Hematopoietic multipotent progenitor cell treated with erythropoietin and hydrocortisone succinate and interleukin-3 and kit ligand, for 15 days (in vitro differentiated cells): ENCODE results near the gene CCDC154.
"Not testable (repeated sequence)": the region's sequence is repeated elsewhere in the genome, so short reads cannot be mapped to it uniquely, and the experiment has no call there.

Source experiments
- DNase-seq: peaks from one replicate; pipeline ENCODE4 v3.0.0-alpha.2; 2015; ENCODE audit warnings: low spot score

Gene CCDC154

DNA sequence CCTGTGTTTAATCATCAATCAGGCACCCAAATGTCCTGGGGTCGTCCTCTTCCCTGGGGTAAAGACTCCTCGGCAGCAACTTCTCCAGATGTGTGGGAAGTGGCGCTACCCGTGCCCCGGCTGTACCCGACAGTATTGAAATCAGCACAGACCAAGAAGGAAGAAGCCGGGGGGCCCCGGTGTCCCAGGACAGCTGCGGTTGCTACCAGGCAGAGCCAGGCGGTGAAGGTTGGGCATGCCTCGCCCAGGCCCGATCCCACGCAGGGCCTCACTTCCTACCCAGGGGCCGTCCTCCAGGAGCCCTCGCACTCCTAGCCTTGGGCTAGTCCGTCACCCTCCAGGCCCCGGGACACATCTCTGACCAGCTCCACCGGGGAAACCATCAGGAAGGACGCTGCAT, 9.0 kb upstream of the CCDC154 start:
- no peak for DNase-seq

DNA sequence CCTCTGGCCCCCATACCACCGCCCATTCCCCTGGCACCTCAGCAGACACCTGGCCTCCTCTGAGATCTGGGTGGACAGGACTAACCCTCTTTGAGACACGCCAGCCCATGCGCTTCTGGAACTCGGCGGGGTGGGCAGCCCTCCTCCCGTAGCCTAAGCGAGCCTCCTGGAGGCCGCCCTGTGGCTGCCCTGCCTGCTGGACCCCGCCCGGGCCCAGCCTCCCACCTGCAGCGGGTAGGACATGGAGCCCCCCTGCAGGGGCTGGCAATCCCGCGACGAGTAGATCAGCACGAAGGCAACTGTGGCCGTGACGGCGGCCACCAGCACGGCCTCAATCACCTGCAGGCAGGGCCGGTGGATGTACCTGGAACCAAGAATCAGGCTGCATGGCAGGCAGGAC, 8.2 kb upstream of the CCDC154 start:
- no peak for DNase-seq

DNA sequence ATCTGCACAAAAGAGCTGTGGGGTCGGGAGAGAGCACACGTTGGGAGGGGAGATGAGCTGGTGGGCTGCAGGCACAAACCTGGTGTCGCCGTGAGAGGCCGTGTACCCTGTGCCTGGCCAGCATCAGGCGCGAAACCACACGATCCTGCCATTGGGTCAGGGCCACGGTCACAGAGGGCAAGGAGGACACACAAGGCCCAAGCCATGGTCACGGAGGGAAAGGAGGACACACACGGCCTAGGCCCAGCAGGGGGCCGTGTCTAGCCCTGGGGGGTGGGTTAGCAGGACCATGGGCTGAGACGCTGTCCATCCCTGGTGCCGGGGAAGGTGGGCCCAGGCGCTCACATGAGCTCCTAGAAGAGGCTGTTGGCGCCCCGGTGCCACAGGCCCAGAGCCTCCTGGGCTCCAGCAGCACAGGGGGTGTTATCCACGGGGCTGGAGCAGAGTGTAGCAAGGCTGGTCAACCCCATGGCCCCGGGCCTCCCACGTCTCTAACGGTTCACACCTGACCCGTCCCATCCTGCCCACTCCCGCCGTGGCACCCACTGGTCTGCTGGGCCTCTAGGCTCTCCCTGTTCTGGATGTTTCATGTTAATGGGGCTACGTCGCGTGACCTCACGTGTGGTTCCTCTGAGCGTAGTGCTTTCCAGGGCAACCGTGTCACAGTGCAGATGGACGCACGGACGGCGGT, 7.5 kb upstream of the CCDC154 start:
- DNase-seq: no peak

DNA sequence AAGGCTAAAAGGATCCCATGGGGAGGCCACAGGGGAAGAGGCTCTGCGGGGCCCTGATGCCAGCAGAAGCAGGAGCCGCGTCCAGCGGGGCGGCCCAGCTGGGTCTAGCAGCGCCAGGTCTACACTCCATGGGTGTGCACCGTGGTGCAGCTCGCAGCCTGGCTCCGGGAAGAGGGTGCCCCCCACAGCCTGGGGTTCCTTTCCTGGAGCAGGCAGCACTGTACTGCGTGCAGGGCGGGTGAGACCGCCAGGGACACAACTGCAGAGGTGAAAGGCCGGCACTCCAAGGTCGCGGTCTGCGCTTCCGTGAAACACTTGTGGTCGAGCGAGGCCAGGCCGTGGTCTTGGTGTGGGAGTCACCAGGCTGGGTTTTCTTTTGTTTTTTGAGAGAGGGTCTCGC, 6.5 kb upstream of the CCDC154 start:
- no peak for DNase-seq

DNA sequence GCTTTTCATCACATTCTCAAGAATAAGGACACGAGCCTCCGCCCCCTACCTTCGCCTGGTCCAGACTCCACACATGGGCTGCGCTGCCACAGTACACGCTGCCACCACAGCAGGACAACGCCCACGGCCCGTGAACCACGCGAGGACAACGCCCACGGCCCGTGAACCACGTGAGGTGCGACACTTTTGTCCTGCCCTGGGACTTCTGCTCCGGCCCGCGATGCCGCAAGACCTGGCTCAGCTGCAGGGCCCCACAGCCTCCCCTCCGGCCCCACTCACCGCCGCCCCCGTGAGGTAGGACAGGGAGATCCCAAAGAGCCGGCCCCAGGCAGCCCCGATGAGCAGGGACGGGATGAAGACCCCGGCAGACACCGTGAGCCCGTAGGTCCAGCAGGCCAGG, 5.9 kb upstream of the CCDC154 start:
- no peak for DNase-seq

DNA sequence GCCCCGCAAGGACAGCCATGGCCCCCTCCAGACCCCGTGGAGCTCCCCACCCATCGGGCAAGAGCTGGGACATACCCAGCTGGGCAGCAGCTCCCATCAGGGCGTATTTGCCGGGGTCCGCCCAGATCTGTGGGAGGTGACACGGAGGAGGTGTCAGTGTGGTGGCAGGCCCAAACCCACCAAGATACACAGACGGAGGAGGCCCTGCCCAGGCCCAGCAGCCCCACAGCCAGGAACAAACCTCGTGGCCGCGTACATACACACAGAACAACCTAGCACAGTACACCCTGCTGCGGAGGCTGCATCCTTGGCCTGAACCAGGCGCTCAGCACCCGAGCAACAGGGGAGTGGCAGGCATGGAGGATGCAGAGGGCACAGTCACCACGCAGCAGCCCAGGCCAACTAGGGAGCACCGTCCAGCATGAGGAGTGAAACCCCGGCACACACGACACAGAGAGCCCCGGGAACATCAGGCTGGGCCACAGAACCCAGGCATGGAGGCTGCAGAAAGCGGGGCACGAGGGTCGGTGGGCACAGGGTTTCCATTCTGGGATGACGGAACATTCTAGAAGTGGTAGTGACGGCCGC, 4.9 kb upstream of the CCDC154 start:
- DNase-seq: no peak

DNA sequence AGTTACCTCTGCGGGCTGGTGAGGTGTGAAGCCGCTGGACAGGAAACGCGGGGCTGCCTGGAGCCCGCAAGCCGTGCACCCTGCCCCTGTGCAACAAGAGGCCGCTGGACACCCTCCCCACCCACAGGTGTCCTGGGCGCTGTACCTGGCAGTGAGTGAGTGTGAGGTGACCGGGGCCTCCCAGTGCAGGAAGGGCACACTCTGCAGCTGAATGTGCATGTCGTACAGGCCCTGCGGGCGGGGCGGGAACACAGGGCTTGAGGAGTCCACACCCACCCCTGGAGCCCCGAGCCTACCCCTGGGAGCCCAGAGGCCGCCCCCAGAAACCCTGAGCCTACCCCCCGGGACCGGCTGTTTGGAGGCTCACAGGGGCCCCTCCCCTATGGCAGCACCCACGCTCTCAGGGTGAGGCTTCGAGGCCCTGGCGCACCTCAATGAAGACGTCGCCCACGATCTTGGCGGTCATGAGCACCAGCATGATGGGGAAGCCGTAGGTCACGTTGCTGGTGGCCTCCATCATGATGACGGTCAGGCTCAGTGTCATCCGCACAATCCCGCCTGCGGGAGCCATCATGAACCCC, 4.3 kb upstream of the CCDC154 start:
- no peak for DNase-seq

DNA sequence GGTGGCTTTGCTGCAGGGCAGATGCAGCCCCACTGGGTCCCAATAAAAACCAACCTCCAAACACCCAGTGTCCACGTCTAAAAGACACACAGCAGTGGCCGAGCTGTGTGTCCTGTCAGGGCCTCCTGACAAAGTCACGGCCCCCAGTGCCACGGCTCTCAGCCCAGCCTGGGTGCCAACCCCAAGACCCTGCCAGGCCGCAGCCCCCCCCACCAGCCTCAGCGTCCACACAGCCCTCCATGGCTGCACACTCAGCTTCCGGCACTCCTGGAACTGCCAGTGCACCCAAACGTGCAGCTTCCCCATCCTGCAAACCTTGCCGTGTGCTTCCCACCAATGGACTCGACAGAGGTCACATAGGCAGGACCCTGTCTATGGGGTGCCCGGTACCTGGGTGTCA, 3.6 kb upstream of the CCDC154 start:
- DNase-seq: no peak

DNA sequence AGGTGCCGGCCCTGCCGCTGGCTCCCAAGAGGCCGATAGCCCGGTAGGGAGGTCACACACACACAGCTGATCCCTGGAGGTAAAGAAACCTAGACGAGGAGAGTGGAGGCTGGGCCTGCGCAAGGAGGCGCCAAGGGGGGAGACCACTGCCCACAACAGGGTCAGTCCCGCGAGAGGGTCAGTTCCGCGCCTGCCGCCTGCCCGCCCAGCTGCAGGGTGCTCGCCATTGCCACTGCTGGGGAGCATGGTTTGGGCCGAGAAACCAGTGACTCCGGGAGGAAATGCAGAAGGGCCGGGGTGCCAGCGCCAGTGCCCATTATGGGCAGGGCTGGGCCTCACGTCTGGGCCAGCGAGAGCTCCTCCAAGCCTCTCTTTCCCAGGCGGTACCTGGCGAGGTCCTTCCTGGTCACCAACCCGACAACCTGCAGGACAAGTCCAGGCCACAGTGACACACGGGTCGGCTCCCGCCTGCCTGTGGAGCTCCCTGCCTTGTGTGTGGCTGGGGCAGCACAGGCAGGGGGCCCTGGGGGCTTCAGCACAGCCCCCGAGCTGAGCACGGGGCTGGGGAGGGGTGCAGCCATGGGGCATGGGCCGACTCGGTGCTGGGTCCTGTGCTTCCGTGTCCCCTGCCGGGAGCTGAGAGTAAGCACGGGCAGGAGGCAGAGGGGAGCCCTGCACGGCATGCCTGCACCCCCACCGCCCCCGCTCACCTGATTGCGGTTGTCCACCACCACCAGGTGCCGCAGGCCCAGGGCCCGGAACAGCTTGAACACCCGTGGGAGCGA, 2.1 kb upstream of the CCDC154 start:
- no peak for DNase-seq

DNA sequence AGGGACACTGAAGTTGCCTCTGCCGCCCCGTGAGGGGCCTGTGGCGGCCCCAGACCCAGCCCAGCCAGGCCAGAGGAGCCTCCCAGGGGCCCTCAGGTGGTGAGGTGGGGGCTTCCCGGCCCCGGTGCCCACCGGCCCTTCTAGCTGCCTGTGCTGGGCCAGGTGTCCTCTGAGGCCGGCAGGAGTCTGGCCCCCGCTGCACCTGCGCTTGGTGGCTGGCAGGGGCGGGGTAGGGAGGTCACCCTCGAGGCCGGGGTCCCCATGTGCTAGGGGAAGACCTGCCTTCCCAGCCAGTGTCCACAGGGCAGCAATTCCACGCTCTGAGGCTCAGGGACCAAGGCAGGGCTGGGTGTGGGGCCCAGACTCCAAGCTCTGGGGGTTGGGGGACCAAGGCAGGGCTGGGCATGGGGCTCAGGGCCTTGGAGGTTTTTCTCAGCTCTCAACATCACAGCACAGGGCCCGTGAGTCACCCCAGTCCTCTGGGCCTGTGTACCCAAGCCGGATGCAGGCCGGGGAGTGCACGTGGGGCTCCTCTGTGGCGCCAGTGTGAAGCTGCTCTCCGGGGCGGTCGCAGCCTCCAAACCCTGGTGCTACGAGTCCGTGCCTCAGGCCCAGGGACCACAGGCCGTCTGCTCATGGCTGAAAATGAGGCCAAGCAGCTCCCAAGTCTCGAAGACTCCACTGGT, 1.3 kb upstream of the CCDC154 start:
- no peak for DNase-seq

DNA sequence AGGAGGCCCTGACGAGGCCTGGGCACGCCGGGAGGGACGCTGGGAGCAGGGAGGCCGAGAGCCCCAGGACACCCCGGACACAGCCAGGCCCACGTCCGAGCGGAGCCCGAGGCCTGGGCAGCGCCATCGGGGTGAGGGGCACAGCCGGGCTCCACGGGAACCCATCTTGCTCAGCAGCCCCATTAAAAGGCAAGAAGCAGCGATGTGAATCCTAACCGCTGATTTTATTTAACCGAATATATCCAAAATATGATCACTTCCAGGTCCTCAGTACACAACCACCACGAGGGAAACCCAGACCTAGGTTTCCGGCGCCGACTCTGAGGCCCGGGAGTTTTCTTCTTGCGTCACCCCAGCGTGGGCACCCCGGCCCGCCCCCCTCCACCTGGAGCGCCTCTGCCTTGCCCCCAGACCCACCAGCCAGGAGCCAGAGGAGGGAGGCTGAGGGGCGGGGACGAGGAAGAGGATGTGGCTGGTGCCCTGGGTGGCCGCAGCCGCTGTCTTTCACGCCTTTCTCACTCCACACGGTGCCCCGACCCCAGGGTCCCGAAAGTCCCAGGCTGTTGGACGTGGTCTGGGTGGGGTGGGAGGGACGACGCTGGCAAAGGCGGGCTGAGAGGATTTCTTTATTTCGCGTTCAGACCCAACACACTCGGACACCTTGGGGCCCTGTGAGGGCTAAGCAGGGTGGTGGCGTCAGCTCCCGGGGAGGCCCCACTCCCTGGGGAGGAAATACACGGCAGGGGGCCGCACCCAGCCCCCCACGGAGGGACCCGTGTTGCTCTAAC, 568 bp upstream of the CCDC154 start:
- DNase-seq: no peak

DNA sequence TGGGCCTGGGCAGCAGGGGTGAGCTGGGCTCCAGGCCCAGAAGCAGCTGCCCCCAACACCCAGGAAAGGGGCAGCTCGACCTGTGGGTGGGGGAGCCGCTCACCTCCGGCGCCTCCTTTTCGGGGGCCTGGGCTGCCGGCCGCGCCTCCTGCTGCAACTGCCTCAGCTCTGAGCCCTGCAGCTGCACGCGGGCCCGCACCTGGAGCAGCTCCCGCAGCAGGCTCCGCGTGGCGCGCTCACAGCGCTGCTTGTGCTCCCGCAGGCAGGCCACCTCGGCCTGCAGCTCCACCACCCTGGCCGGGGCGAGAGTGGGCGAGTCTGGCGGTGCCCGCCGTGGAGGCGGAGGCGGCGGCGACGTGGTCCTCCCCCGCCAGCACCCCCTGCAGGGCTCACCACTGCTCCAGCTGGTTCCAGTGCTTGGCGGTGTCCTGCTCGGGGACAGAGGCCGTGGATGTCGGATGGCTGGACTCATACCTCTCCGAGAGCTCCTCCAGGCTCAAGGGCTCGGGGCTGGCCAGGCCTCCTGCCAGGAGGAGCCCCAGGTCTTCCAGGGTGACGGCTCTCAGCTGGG, 868 bp downstream of the CCDC154 start:
- DNase-seq: no peak

DNA sequence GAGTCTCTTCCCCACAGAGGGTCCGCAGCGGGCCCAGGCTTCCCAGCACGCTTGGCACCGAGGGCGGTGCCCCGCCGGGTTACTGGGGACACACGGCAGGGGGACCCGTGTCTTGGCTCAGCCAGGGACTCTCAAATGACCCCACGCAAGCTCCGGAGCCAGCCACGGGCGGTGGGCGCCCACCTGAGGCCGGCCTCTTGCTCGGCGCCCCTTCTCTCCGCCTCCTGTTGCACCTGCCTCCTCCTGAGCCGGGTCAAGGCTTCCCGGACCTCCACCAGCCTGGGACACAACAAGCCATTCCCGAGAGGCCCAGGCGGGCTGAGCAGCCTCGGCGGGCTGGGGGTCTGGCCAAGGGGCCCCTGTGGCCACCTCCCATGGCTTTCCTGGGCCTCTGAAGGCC, 1.7 kb downstream of the CCDC154 start:
- DNase-seq: no peak

DNA sequence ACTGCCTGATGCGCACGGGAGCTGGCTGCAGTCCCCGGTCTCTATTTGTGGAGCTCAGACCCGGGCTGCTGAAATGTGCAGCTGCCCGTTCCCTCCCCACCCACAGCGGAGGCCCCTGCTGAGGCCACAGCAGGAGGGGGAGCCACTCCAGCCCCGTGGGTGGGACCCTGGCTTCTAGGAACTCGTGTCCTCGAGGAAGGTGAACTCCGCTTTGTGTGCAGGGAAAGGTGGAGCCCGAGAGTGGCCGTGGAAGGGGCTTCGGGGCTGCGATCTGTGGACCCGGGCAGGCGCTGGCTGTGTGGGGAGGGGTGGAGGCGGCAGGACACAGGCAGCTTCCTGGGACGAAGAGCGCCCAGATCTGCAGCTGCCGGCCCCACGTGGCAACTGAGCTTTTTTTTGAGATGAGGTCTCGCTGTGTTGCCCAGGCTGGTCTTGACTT, 2.9 kb downstream of the CCDC154 start:
- no peak for DNase-seq

DNA sequence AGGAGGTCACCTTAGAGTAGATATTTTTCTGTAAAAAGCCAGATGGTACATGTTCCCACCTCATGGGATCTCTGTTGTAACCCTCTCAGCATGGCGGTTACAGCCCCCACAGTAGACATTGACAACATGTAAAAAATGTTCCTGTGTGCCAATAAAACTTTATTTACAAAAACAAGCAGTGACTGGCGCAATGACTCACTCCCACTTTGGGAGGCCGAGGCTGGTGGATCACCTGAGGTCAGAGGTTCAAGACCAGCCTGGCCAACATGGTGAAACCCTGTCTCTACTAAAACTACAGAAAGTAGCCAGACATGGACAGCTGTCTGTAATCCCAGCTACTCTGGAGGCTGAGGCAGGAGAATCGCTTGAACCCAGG, 4.7 kb downstream of the CCDC154 start:
- DNase-seq: not testable (repeated sequence)

DNA sequence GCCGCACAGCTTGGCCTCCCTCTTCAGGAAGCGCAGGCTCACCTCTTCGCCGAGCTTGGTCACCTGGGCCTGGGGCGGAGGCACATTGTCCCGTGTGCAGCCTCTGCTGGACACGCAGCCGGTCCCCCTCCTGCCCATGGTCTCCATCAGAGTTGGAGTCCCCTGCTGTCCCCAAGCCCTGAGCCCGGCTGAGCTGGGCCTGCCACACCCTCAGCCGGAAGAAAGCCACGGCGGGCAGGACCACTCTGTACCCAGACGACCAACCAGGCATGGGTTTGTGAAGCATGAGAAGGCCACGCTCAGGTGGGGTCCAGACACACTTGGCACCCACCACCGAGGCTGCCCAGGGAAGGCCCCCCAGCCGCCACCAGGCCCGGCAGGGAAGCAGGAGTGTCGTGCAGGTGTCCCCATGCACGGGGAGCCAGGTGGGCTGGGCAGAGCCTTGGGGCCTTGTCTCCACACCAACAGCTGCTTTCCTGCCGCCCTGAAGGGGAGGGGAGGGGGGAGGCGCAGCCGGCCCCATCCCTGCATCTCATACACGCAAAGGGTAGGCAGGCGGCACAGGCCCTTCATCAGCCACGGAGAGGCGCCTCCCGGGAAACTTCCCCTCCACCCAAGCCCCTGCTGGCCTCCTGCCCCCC, 5.2 kb downstream of the CCDC154 start:
- no peak for DNase-seq

DNA sequence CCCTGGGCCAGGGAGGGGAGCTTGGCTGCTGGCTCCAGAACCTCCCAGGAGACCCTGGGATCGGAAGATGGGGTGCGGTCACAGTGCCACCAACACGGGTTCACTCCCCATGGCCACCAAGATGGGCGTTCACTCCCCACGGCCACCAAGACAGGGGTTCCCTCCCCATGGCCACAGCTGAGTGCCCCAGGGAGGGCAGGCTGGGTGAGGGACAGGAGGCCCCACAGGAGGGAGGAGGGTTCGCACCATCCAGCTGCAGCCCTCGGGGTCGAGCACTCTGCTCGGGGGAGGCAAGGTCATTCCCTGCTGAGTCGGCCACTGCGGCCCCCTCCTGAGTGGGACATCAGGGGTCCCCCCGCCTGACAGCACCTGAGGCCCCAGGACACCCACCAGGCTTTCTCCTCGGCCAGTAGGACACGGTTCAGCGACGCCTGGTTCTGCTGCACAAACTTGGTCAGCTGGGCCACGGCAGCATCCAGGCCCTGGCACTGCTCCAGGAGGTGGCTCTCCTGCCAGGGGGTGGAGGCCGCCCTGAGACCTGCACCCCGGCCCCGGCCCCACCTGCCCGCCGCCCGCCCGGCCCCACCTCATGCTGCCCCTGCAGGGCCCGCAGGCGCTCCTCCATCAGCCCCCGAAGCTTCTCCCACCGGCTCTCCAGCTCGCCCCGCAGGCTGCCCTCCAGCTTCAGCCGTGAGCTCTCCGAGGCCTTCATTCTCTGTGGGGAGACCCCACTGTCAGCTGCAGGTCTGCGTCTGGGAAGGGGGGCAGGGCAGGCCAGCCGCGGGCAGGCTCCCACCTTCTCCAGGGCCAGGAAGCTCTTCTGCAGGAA, 5.9 kb downstream of the CCDC154 start:
- no peak for DNase-seq

DNA sequence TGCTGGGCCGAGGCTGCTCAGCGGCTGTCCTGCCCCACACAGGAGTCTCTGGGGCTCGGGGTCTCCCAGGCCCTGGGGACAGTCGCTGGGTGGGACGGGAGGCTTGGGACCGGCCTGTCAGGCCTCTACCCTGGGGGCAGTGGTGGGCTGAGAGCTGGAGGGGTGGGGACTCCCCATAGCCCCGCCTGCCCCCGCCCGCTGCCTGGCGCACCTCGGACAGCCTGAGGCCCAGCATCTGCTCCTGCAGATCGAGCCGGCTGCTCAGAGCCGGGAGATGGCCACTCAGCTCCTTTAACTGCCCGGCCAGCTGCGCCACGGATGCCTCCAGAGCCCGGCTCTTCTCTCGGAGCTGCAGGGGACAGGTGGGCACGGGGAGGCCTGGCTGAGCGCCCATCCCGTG, 6.8 kb downstream of the CCDC154 start:
- no peak for DNase-seq

DNA sequence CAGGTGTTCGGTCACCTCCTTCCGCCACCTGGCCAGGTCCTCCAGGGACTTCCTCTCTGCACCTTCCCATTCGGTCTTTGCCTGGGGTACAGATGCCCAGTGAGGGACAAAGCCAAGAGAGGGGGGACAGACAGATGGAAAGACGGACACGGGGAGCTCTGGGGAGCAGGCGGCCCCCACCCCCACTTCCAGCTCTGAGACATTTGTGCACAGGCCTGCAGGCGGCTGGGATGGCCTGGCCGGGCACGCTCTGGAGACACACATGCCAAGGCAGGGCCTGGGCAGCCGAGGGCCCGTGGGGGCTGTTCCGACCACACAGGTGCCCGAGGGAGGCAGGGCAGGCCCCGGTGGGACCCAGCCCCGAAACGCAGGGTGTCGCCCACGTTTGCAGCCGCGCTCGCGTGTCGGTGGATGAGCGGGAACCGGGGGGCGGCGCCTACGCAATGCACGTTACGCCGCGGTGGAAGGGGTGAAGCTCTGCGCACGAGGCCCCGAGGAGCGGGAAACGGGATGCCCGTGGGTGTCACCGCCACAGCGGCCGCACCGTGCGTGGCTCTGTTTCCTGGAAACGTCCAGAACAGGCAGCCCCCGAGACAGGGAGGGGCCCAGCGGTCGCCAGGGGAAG, 7.5 kb downstream of the CCDC154 start:
- no peak for DNase-seq
